Fibroblast of pulmonary artery (primary cell): ENCODE measurements around the gene TASP1.

ENCODE experiments used
- DNase-seq: peaks from one replicate; pipeline ENCODE4 v3.0.0-alpha.2; 2010; ENCODE audit warnings: low read depth
- H3K4me3 ChIP-seq: replicated peaks from 2 replicates; pipeline ENCODE4 v1.5.1; 2011; ENCODE audit warnings: low read depth, mild to moderate bottlenecking, control low read depth, low read length, moderate library complexity
- CTCF ChIP-seq: IDR thresholded peaks from 2 replicates; pipeline ENCODE4 v1.5.1; 2011; ENCODE audit warnings: mild to moderate bottlenecking, control low read depth, low read length, inconsistent platforms; ENCODE audit errors: missing control alignments

Gene TASP1

GRCh38 chr20:13340088-13340487 is 298.6 kb downstream of the TASP1 start:
- TF ChIP-seq CTCF, result no peak

More at GRCh38 chr20:13340088-13340487, 298.6 kb downstream of the TASP1 start:
- no peak for DNase-seq
- H3K4me3 ChIP-seq, result no peak overlapping the region
